ENCODE measurements around the gene CDYL2.
A peak's percentile ranks its signal among the peaks of the same experiment; 100 is the strongest.

The CDYL2 gene

DNA sequence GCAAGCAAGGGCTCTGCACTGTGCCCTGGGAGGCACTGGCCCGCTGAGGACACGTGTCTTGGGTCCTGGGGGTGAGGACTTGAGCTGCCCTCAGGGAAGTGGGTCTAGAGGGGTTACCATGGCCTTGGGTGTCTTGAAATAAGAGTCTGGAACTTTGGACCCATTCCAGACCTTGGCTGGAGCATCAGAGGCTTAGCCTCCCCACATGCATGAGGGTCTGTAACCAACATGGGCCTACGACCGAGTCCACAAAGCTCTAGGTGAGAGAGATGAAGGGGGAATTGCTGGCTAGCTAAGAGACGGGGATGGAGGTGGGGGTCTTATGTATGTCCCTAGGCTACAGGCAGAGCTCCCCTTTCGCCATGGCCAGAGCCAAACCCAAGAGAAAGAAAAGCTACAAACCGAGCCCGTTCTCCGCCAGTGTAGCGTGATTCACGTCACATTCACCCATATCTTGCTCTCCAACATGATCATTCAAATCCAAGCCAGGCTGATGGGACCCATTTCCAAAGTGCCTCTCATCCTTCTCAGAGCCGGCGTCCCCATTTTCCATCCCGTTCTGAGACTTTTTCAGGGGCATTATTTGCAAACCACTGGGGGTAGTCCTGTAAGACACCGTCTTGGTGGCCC lies 120.1 kb downstream of the CDYL2 start:
- no peak for DNase-seq
- Histone ChIP-seq H3K4me3 (ENCODE audit: low read depth, low read length) (no peak overlapping the region), H3K27ac (no peak overlapping the region), H3K36me3 (replicated peaks) (no peaks in the 10 kb centered on the region), H3K27me3 (replicated peaks) (no peaks in the 10 kb centered on the region)
- in situ Hi-C loops (cut with HindIII; ENCODE audit: low pct_ligation_motif_present, low sequenced_read_pairs), result no loop called here
- no peak for TF ChIP-seq CTCF (IDR thresholded peaks at IDR 0.05; ENCODE audit: low read depth, low read length, missing control alignments)

DNA sequence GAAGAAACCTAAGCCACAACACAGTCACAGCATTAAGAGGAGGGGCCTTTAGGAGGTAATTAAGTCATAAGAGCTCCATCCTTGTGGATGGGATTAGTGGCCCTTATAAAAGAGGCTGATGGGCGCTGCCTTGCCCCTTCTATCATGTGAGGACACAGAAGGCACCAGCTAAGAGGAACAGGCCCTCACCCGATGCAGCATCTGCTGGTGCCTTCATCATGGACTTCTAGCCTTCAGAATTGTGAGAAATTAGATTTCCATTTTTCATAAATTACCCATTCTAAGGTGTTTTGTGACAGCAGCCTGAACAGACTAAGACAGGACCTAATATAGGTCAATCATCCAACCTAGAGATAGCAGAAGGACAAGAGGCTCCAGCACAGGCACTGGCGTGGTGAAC lies 120.8 kb downstream of the CDYL2 start:
- TF ChIP-seq CTCF (IDR thresholded peaks at IDR 0.05; ENCODE audit: low read depth, low read length, missing control alignments), result no peak
- Histone ChIP-seq H3K4me3 (ENCODE audit: low read depth, low read length) (no peak overlapping the region), H3K36me3 (replicated peaks) (no peaks in the 10 kb centered on the region), H3K27me3 (replicated peaks) (no peaks in the 10 kb centered on the region), H3K27ac (no peak overlapping the region)
- no peak for DNase-seq
- in situ Hi-C loops (cut with HindIII; ENCODE audit: low pct_ligation_motif_present, low sequenced_read_pairs), result no loop called here

GRCh38 chr16:80682421-80683070 lies 121.9 kb downstream of the CDYL2 start:
- in situ Hi-C loops (cut with HindIII; ENCODE audit: low pct_ligation_motif_present, low sequenced_read_pairs), result no loop called here
- Histone ChIP-seq H3K36me3 (replicated peaks) (no peaks in the 10 kb centered on the region), H3K27me3 (replicated peaks) (no peaks in the 10 kb centered on the region), H3K27ac (peak overlapping the region; percentile 69), H3K4me3 (ENCODE audit: low read depth, low read length) (peak overlapping the region; percentile 15)
- DNase-seq, result peak; percentile 84
- TF ChIP-seq CTCF (IDR thresholded peaks at IDR 0.05; ENCODE audit: low read depth, low read length, missing control alignments), result no peak

- Histone ChIP-seq H3K36me3 (replicated peaks) (no peaks in the 10 kb centered on the region), H3K4me3 (ENCODE audit: low read depth, low read length) (no peak overlapping the region), H3K27ac (no peak overlapping the region), H3K27me3 (replicated peaks) (no peaks in the 10 kb centered on the region)
- in situ Hi-C loops (cut with HindIII; ENCODE audit: low pct_ligation_motif_present, low sequenced_read_pairs), result no loop called here
- no peak for DNase-seq
- TF ChIP-seq CTCF (IDR thresholded peaks at IDR 0.05; ENCODE audit: low read depth, low read length, missing control alignments), result no peak
Measured at GRCh38 chr16:80681436-80681835, 123.0 kb downstream of the CDYL2 start.

- Histone ChIP-seq H3K27me3 (replicated peaks) (no peaks in the 10 kb centered on the region), H3K36me3 (replicated peaks) (no peaks in the 10 kb centered on the region), H3K4me3 (ENCODE audit: low read depth, low read length) (no peak overlapping the region), H3K27ac (no peak overlapping the region)
- in situ Hi-C loops (cut with HindIII; ENCODE audit: low pct_ligation_motif_present, low sequenced_read_pairs), result no loop called here
- TF ChIP-seq CTCF (IDR thresholded peaks at IDR 0.05; ENCODE audit: low read depth, low read length, missing control alignments), result no peak
- DNase-seq, result no peak
Measured at GRCh38 chr16:80680839-80681238, 123.6 kb downstream of the CDYL2 start.

GRCh38 chr16:80680046-80680445 lies 124.4 kb downstream of the CDYL2 start:
- Histone ChIP-seq H3K27ac (no peak overlapping the region), H3K36me3 (replicated peaks) (no peaks in the 10 kb centered on the region), H3K27me3 (replicated peaks) (no peaks in the 10 kb centered on the region), H3K4me3 (ENCODE audit: low read depth, low read length) (no peak overlapping the region)
- in situ Hi-C loops (cut with HindIII; ENCODE audit: low pct_ligation_motif_present, low sequenced_read_pairs), result no loop called here
- DNase-seq, result no peak
- TF ChIP-seq CTCF (IDR thresholded peaks at IDR 0.05; ENCODE audit: low read depth, low read length, missing control alignments), result no peak

Data from brain microvascular endothelial cell (primary cell).